ENCODE data around the gene UVSSA. TPM values are rescaled to one million over a fixed set of nuclear protein-coding genes. Genes with fewer than 3 reads are reported as not detected.

Gene UVSSA
- total RNA-seq, 2 donors from 2014 or later: 50.4 to 61.6 TPM

- Histone ChIP-seq H3K27ac (ENCODE audit: low read depth, low read length) (no peak overlapping the region), H3K9ac (ENCODE audit: extremely low read depth, low read length, poor library complexity, severe bottlenecking) (no peak overlapping the region), H3K9me3 (ENCODE audit: control insufficient read depth, low read length) (no peaks in the 10 kb centered on the region), H3K36me3 (ENCODE audit: control insufficient read depth, insufficient read depth, low read length) (no peaks in the 10 kb centered on the region), H3K4me3 (ENCODE audit: low read length) (no peak overlapping the region), H3K4me1 (ENCODE audit: control insufficient read depth, insufficient read depth, low read length) (no peaks in the 10 kb centered on the region), H3K27me3 (ENCODE audit: control insufficient read depth, insufficient read depth, low read length, poor library complexity, severe bottlenecking) (peaks cover 77% of the 10 kb centered on the region)
- Mint-ChIP-seq H3K9me3 (peaks cover 4% of the 10 kb centered on the region), H3K4me3 (no peak overlapping the region), H3K27ac (no peak overlapping the region), H3K36me3 (ENCODE audit: low read depth) (no peaks in the 10 kb centered on the region), H3K27me3 (ENCODE audit: insufficient read depth) (peaks cover 83% of the 10 kb centered on the region), H3K4me1 (no peaks in the 10 kb centered on the region)
- TF ChIP-seq CTCF (conservative IDR thresholded peaks at IDR 0.05): peak; percentile 16
- DNase-seq: peak; percentile 51
- WGBS, 2 experiments (ENCODE audit: insufficient coverage in 1 of 2, insufficient read length in 1 of 2): 60 to 63% methylated on average over 15 to 17 of the region's 17 CpGs
Measured at GRCh38 chr4:1411436-1412375, 64.7 kb downstream of the UVSSA start.

GRCh38 chr4:1412376-1413203 lies 65.6 kb downstream of the UVSSA start:
- no peak for DNase-seq
- H3K4me3 Mint-ChIP-seq: no peak overlapping the region
- WGBS, 2 experiments (ENCODE audit: insufficient coverage in 1 of 2, insufficient read length in 1 of 2): 67 to 72% methylated on average over 9 to 15 of the region's 15 CpGs
- H3K4me1 ChIP-seq (ENCODE audit: control insufficient read depth, insufficient read depth, low read length): no peaks in the 10 kb centered on the region
- H3K27ac Mint-ChIP-seq: no peak overlapping the region
- H3K27me3 ChIP-seq (ENCODE audit: control insufficient read depth, insufficient read depth, low read length, poor library complexity, severe bottlenecking): peaks cover 68% of the 10 kb centered on the region
- TF ChIP-seq CTCF (conservative IDR thresholded peaks at IDR 0.05): no peak
- H3K9me3 Mint-ChIP-seq: no peaks in the 10 kb centered on the region
- no peaks in the 10 kb centered on the region for H3K9me3 ChIP-seq (ENCODE audit: control insufficient read depth, low read length)
- H3K4me3 ChIP-seq (ENCODE audit: low read length): no peak overlapping the region
- H3K36me3 ChIP-seq (ENCODE audit: control insufficient read depth, insufficient read depth, low read length): no peaks in the 10 kb centered on the region
- H3K27me3 Mint-ChIP-seq (ENCODE audit: insufficient read depth): peaks cover 75% of the 10 kb centered on the region
- H3K36me3 Mint-ChIP-seq (ENCODE audit: low read depth): no peaks in the 10 kb centered on the region
- H3K9ac ChIP-seq (ENCODE audit: extremely low read depth, low read length, poor library complexity, severe bottlenecking): no peak overlapping the region
- no peak overlapping the region for H3K27ac ChIP-seq (ENCODE audit: low read depth, low read length)
- H3K4me1 Mint-ChIP-seq: no peaks in the 10 kb centered on the region

GRCh38 chr4:1413204-1413663 lies 66.2 kb downstream of the UVSSA start:
- peaks cover 62% of the 10 kb centered on the region for H3K27me3 ChIP-seq (ENCODE audit: control insufficient read depth, insufficient read depth, low read length, poor library complexity, severe bottlenecking)
- peaks cover 69% of the 10 kb centered on the region for H3K27me3 Mint-ChIP-seq (ENCODE audit: insufficient read depth)
- no peaks in the 10 kb centered on the region for H3K9me3 Mint-ChIP-seq
- no peaks in the 10 kb centered on the region for H3K4me1 Mint-ChIP-seq
- H3K4me3 ChIP-seq (ENCODE audit: low read length): no peak overlapping the region
- 79% methylated on average over 11 to 16 of the region's 16 CpGs for WGBS, 2 experiments (ENCODE audit: insufficient coverage in 1 of 2, insufficient read length in 1 of 2)
- no peak overlapping the region for H3K27ac Mint-ChIP-seq
- TF ChIP-seq CTCF (conservative IDR thresholded peaks at IDR 0.05): no peak
- no peak overlapping the region for H3K27ac ChIP-seq (ENCODE audit: low read depth, low read length)
- no peak overlapping the region for H3K4me3 Mint-ChIP-seq
- no peaks in the 10 kb centered on the region for H3K36me3 Mint-ChIP-seq (ENCODE audit: low read depth)
- DNase-seq: no peak
- no peak overlapping the region for H3K9ac ChIP-seq (ENCODE audit: extremely low read depth, low read length, poor library complexity, severe bottlenecking)
- H3K4me1 ChIP-seq (ENCODE audit: control insufficient read depth, insufficient read depth, low read length): no peaks in the 10 kb centered on the region
- no peaks in the 10 kb centered on the region for H3K9me3 ChIP-seq (ENCODE audit: control insufficient read depth, low read length)
- H3K36me3 ChIP-seq (ENCODE audit: control insufficient read depth, insufficient read depth, low read length): no peaks in the 10 kb centered on the region
